H1 (cell line): ENCODE measurements around the gene MUS81.

Experiments used
- EGR1 ChIP-seq: IDR thresholded peaks from 2 replicates; pipeline ENCODE4 v1.6.1; 2011; ENCODE audit warnings: low read depth, low read length, borderline replicate concordance
- MAFK ChIP-seq: IDR thresholded peaks from 2 replicates; pipeline ENCODE4 v1.6.1; 2012; ENCODE audit warnings: low read depth, mild to moderate bottlenecking, improper control_type of control experiment, low read length
- NRF1 ChIP-seq: IDR thresholded peaks from 2 replicates; pipeline ENCODE4 v1.6.1; 2011; ENCODE audit warnings: mild to moderate bottlenecking, low read depth, low read length, improper control_type of control experiment
- POLR2A ChIP-seq, 2 experiments: IDR thresholded peaks; 1 replicate in 1 of 2; 2 replicates in 1 of 2; pipeline ENCODE4 v1.6.1; 2011; ENCODE audit warnings: low read depth in 2 of 2, low read length in 2 of 2, mild to moderate bottlenecking in 2 of 2; ENCODE audit errors: control extremely low read depth in 1 of 2
- POLR2AphosphoS5 ChIP-seq: IDR thresholded peaks from 2 replicates; pipeline ENCODE4 v1.6.1; 2011; ENCODE audit warnings: low read depth, low read length
- SRF ChIP-seq: IDR thresholded peaks from 2 replicates; pipeline ENCODE4 v1.6.1; 2011; ENCODE audit warnings: mild to moderate bottlenecking, low read depth, low read length, moderate library complexity
- TAF1 ChIP-seq: IDR thresholded peaks from 2 replicates; pipeline ENCODE4 v1.6.1; 2011; ENCODE audit warnings: mild to moderate bottlenecking, low read depth, low read length
- TF ChIP-seq, protein P1 (sequence below), 3 experiments: IDR thresholded peaks; 1 replicate in 2 of 3; 2 replicates in 1 of 3; pipeline versions ENCODE4 v1.5.1 to v1.6.1; 2011; ENCODE audit warnings: low read length in 3 of 3, mild to moderate bottlenecking in 3 of 3, inconsistent platforms in 2 of 3, low read depth in 1 of 3, moderate library complexity in 1 of 3; ENCODE audit not compliant: insufficient read depth in 1 of 3; ENCODE audit errors: control extremely low read depth in 1 of 3
- TF ChIP-seq, protein P2 (sequence below): IDR thresholded peaks from 2 replicates; pipeline ENCODE4 v1.6.1; 2012; ENCODE audit warnings: inconsistent platforms

GRCh38 chr11:65870307-65870658 lies 10.1 kb downstream of the MUS81 start:
- TF ChIP-seq NRF1: no peak
- TF ChIP-seq POLR2AphosphoS5: no peak
- TF ChIP-seq, protein P1, sequence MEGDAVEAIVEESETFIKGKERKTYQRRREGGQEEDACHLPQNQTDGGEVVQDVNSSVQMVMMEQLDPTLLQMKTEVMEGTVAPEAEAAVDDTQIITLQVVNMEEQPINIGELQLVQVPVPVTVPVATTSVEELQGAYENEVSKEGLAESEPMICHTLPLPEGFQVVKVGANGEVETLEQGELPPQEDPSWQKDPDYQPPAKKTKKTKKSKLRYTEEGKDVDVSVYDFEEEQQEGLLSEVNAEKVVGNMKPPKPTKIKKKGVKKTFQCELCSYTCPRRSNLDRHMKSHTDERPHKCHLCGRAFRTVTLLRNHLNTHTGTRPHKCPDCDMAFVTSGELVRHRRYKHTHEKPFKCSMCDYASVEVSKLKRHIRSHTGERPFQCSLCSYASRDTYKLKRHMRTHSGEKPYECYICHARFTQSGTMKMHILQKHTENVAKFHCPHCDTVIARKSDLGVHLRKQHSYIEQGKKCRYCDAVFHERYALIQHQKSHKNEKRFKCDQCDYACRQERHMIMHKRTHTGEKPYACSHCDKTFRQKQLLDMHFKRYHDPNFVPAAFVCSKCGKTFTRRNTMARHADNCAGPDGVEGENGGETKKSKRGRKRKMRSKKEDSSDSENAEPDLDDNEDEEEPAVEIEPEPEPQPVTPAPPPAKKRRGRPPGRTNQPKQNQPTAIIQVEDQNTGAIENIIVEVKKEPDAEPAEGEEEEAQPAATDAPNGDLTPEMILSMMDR (IDR thresholded peaks at IDR 0.05; ENCODE audit: control extremely low read depth in 1 of 3, insufficient read depth in 1 of 3, low read depth in 1 of 3, low read length in 3 of 3): no peak
- no peak for TF ChIP-seq TAF1
- no peak for TF ChIP-seq MAFK
- TF ChIP-seq SRF: no peak
- TF ChIP-seq, protein P2, sequence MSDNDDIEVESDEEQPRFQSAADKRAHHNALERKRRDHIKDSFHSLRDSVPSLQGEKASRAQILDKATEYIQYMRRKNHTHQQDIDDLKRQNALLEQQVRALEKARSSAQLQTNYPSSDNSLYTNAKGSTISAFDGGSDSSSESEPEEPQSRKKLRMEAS: no peak
- TF ChIP-seq POLR2A (IDR thresholded peaks at IDR 0.05; ENCODE audit: control extremely low read depth in 1 of 2, low read depth in 2 of 2, low read length in 2 of 2): no peak
- no peak for TF ChIP-seq EGR1
